ENCODE measurements around the gene SYNM.
"Not testable (repeated sequence)": the region's sequence is repeated elsewhere in the genome, so short reads cannot be mapped to it uniquely, and the experiment has no call there.

The SYNM gene, protein sequence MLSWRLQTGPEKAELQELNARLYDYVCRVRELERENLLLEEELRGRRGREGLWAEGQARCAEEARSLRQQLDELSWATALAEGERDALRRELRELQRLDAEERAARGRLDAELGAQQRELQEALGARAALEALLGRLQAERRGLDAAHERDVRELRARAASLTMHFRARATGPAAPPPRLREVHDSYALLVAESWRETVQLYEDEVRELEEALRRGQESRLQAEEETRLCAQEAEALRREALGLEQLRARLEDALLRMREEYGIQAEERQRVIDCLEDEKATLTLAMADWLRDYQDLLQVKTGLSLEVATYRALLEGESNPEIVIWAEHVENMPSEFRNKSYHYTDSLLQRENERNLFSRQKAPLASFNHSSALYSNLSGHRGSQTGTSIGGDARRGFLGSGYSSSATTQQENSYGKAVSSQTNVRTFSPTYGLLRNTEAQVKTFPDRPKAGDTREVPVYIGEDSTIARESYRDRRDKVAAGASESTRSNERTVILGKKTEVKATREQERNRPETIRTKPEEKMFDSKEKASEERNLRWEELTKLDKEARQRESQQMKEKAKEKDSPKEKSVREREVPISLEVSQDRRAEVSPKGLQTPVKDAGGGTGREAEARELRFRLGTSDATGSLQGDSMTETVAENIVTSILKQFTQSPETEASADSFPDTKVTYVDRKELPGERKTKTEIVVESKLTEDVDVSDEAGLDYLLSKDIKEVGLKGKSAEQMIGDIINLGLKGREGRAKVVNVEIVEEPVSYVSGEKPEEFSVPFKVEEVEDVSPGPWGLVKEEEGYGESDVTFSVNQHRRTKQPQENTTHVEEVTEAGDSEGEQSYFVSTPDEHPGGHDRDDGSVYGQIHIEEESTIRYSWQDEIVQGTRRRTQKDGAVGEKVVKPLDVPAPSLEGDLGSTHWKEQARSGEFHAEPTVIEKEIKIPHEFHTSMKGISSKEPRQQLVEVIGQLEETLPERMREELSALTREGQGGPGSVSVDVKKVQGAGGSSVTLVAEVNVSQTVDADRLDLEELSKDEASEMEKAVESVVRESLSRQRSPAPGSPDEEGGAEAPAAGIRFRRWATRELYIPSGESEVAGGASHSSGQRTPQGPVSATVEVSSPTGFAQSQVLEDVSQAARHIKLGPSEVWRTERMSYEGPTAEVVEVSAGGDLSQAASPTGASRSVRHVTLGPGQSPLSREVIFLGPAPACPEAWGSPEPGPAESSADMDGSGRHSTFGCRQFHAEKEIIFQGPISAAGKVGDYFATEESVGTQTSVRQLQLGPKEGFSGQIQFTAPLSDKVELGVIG (N-terminal part only)

GRCh38 chr15:99104788-99105513 lies at the start of gene SYNM:
Gene SYNM, plus strand, starts transcription at chr15:99105080. Its CDS starts 120 bp downstream, at chr15:99105200.
- no peaks in the 10 kb centered on the region for H3K36me3 Mint-ChIP-seq (ENCODE audit: low read depth)
- intact Hi-C loops (cut with micrococcal nuclease): loop anchor here (10.0 kb wide), 1 partner anchor 650 kb away; no protein-coding TSS in a partner anchor
- no peaks in the 10 kb centered on the region for H3K9me3 Mint-ChIP-seq
- peak within 1 kb of the TSS; percentile 75 for H3K4me3 Mint-ChIP-seq
- H3K4me1 Mint-ChIP-seq (ENCODE audit: low read depth): peaks cover 10% of the 10 kb centered on the region
- H3K27ac Mint-ChIP-seq: no peak within 1 kb of the TSS
- peaks cover 69% of the 10 kb centered on the region for H3K27me3 Mint-ChIP-seq

DNA sequence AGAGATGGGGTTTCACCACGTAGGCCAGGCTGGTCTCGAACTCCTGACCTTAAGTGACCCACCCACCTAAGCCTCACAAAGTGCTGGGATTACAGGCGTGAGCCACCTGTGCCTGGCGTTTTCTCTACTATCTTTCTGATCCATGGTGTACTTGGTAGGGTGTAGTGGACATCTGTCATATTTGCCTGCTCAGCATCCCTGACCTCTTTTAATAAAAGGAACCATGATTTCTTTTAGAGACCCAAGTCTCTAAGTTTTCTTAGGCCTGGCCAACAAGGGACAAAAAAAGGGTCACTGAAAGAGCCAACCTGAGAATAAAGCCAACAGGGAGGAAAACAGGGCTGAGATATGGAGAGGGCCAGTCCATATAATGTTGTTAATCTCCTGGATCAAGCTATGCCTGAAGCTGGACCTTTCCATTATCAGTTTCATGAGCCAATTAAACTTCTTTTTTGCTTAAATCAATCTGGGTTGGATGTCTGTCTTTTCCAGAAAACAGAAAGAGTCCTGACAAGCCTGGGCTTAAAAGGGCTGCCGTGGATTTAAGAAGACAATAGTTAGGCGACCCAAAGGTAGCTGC lies 49.2 kb upstream of the SYNM start:
- peaks cover 45% of the 10 kb centered on the region for H3K27me3 Mint-ChIP-seq
- no peak overlapping the region for H3K4me3 Mint-ChIP-seq
- no peaks in the 10 kb centered on the region for H3K36me3 Mint-ChIP-seq (ENCODE audit: low read depth)
- no peak overlapping the region for H3K27ac Mint-ChIP-seq
- intact Hi-C loops (cut with micrococcal nuclease): loop anchor here (5.0 to 10.0 kb wide), 3 partner anchors 281 to 613 kb away; partner anchors contain the start of gene IGF1R
- peaks cover 10% of the 10 kb centered on the region for H3K4me1 Mint-ChIP-seq (ENCODE audit: low read depth)
- no peaks in the 10 kb centered on the region for H3K9me3 Mint-ChIP-seq

DNA sequence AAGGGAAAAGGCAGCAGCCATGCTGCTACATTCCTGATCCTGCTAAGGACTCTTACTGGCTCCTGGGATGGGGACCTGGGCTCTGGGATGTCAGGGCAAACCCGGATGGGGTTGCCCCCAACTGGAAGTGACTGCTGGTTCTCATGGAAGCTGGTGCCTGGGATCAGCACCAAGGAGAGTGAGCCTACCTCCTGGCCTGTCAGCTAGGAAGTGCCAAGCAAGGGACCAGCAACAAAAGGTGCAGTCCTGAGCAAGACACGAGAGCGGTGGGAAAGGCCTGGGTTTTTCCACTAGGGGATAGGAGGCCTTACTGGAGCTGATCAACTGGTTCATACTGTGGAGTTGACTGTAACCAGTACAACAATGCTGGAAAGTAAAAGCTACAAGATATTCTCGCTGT lies 47.9 kb upstream of the SYNM start:
- Mint-ChIP-seq H3K4me1 (ENCODE audit: low read depth) (peaks cover 10% of the 10 kb centered on the region), H3K36me3 (ENCODE audit: low read depth) (no peaks in the 10 kb centered on the region), H3K4me3 (no peak overlapping the region), H3K27me3 (peaks cover 51% of the 10 kb centered on the region), H3K9me3 (no peaks in the 10 kb centered on the region), H3K27ac (no peak overlapping the region)
- intact Hi-C loops (cut with micrococcal nuclease): loop anchor here (5.0 to 10.0 kb wide), 3 partner anchors 282 to 615 kb away; partner anchors contain the start of gene IGF1R

- H3K27me3 Mint-ChIP-seq: peaks cover 57% of the 10 kb centered on the region
- H3K9me3 Mint-ChIP-seq: no peaks in the 10 kb centered on the region
- peaks cover 10% of the 10 kb centered on the region for H3K4me1 Mint-ChIP-seq (ENCODE audit: low read depth)
- H3K27ac Mint-ChIP-seq: no peak overlapping the region
- no peaks in the 10 kb centered on the region for H3K36me3 Mint-ChIP-seq (ENCODE audit: low read depth)
- peak overlapping the region; percentile 64 for H3K4me3 Mint-ChIP-seq
- intact Hi-C loops (cut with micrococcal nuclease): loop anchor here (2.0 to 10.0 kb wide), 4 partner anchors 283 to 616 kb away; partner anchors contain the start of gene IGF1R
These were observed 47.0 kb upstream of the SYNM start for GRCh38 chr15:99057697-99058420.

GRCh38 chr15:99058421-99058870 lies 46.4 kb upstream of the SYNM start:
- peak overlapping the region; percentile 64 for H3K4me3 Mint-ChIP-seq
- peaks cover 59% of the 10 kb centered on the region for H3K27me3 Mint-ChIP-seq
- H3K9me3 Mint-ChIP-seq: no peaks in the 10 kb centered on the region
- intact Hi-C loops (cut with micrococcal nuclease): loop anchor here (2.0 to 10.0 kb wide), 4 partner anchors 284 to 616 kb away; partner anchors contain the start of gene IGF1R
- peaks cover 10% of the 10 kb centered on the region for H3K4me1 Mint-ChIP-seq (ENCODE audit: low read depth)
- H3K27ac Mint-ChIP-seq: no peak overlapping the region
- no peaks in the 10 kb centered on the region for H3K36me3 Mint-ChIP-seq (ENCODE audit: low read depth)

DNA sequence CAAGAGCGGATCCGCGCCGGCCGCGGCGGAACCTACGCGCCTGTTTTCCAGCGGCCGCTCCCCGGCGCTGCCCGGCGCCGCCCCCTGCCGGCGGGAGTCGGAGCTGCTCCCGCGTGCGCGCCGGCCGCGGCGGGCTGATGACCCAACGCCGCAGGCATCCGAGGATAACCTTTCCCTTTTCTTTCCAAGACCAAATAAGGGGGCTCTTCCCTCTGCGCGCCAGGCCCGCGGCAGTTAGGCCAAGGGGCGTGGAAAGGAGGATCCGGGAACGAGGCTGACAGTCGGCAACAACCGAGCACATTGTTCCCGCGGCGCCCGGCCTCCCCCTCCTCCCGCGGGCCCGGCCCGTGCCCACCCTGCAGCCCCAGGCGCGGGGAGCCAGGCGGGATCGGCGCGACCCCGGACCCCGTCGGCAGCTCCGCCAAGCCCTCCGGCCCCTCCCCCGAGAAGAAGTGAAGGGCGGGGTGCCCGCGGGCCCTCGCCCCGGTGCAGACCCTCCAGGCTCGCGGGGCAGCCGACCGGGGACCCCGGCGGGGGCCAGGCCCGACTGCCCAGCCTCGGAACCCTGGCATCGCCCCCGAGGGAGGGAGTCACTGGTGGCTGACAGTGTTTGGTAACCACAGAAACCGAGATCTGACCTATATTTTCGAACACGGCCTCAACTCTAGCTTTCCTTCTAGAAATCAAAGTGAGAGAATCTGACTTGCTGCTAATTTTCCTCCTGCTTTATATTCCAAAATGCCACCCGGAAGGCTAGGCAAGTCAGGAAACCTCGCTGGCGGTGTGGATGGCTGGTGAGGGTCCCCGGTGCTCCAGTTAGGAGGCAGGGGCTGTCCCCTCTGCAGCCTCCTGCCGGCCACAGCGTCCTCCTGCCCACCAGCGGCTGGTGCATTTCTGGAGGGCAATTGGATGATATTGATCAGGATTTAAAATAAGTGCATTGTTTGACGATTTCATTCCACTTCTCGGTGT lies 45.6 kb upstream of the SYNM start:
- peaks cover 10% of the 10 kb centered on the region for H3K4me1 Mint-ChIP-seq (ENCODE audit: low read depth)
- intact Hi-C loops (cut with micrococcal nuclease): loop anchor here (2.0 to 10.0 kb wide), 4 partner anchors 284 to 617 kb away; partner anchors contain the start of gene IGF1R
- H3K27ac Mint-ChIP-seq: no peak overlapping the region
- peak overlapping the region; percentile 51 for H3K4me3 Mint-ChIP-seq
- H3K36me3 Mint-ChIP-seq (ENCODE audit: low read depth): no peaks in the 10 kb centered on the region
- peaks cover 60% of the 10 kb centered on the region for H3K27me3 Mint-ChIP-seq
- no peaks in the 10 kb centered on the region for H3K9me3 Mint-ChIP-seq

DNA sequence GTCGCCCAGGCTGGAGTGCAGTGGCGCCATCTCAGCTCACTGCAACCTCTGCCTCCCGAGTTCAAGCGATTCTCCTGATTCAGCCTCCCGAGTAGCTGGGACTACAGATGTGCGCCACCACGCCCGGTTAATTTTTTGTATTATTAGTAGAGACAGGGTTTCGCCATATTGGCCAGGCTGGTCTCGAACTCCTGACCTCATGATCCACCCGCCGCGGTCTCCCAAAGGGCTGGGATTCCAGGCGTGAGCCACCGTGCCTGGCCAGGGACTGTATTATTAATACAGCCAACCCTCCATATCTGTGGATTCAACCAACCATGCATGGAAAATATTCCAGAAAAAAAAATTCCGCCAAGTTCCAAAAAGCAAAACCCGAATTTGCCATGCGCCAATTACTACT lies 44.7 kb upstream of the SYNM start:
- peaks cover 10% of the 10 kb centered on the region for H3K4me1 Mint-ChIP-seq (ENCODE audit: low read depth)
- H3K27ac Mint-ChIP-seq; H3K4me3 Mint-ChIP-seq; H3K36me3 Mint-ChIP-seq (ENCODE audit: low read depth); H3K9me3 Mint-ChIP-seq; intact Hi-C loops (cut with micrococcal nuclease): not testable (repeated sequence)
- peaks cover 58% of the 10 kb centered on the region for H3K27me3 Mint-ChIP-seq

- intact Hi-C loops (cut with micrococcal nuclease): no loop called here
- no peaks in the 10 kb centered on the region for H3K36me3 Mint-ChIP-seq (ENCODE audit: low read depth)
- H3K9me3 Mint-ChIP-seq: no peaks in the 10 kb centered on the region
- H3K27ac Mint-ChIP-seq: no peak overlapping the region
- no peak overlapping the region for H3K4me3 Mint-ChIP-seq
- H3K4me1 Mint-ChIP-seq (ENCODE audit: low read depth): peaks cover 10% of the 10 kb centered on the region
- peaks cover 54% of the 10 kb centered on the region for H3K27me3 Mint-ChIP-seq
These were observed 42.7 kb upstream of the SYNM start for GRCh38 chr15:99062226-99062625.

GRCh38 chr15:99068186-99068585 lies 36.7 kb upstream of the SYNM start:
- Mint-ChIP-seq H3K9me3 (no peaks in the 10 kb centered on the region), H3K36me3 (ENCODE audit: low read depth) (no peaks in the 10 kb centered on the region), H3K27ac (no peak overlapping the region), H3K4me3 (no peak overlapping the region), H3K4me1 (ENCODE audit: low read depth) (no peaks in the 10 kb centered on the region), H3K27me3 (peaks cover 8% of the 10 kb centered on the region)
- intact Hi-C loops (cut with micrococcal nuclease): no loop called here

GRCh38 chr15:99070208-99070607 lies 34.7 kb upstream of the SYNM start:
- H3K4me3 Mint-ChIP-seq: no peak overlapping the region
- no peaks in the 10 kb centered on the region for H3K9me3 Mint-ChIP-seq
- no peak overlapping the region for H3K27ac Mint-ChIP-seq
- intact Hi-C loops (cut with micrococcal nuclease): no loop called here
- H3K4me1 Mint-ChIP-seq (ENCODE audit: low read depth): no peaks in the 10 kb centered on the region
- no peaks in the 10 kb centered on the region for H3K36me3 Mint-ChIP-seq (ENCODE audit: low read depth)
- peaks cover 8% of the 10 kb centered on the region for H3K27me3 Mint-ChIP-seq

DNA sequence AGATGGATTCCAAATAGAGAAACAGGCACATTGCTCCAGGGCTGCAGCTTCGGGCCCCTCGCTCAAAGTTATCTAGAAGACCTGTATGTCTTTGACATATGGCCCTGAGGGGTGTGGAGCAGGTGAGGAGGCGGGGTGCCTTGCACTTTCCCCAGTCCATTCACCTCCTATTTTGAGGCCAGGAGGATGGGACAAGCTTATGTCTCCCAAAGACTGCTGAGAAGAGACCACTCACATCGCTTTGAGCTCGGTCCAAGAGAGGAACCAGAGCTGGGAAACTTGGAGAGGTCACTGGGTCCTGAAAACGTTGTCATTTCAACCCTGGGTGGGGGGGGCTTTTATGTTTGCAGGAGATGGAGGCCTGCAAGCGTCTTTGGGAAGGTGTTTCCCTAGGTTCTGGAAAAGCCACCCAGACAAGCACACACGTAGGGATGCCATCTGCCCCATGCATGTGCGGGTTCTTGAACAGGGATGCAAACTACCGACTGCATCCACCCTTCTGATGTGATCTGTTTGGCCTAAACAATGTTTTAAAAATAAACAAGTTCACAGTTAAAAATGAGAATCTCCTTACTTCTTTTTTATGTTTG lies 33.7 kb upstream of the SYNM start:
- H3K4me3 Mint-ChIP-seq: no peak overlapping the region
- no peaks in the 10 kb centered on the region for H3K9me3 Mint-ChIP-seq
- peaks cover 8% of the 10 kb centered on the region for H3K27me3 Mint-ChIP-seq
- no peaks in the 10 kb centered on the region for H3K4me1 Mint-ChIP-seq (ENCODE audit: low read depth)
- no peaks in the 10 kb centered on the region for H3K36me3 Mint-ChIP-seq (ENCODE audit: low read depth)
- H3K27ac Mint-ChIP-seq: no peak overlapping the region
- intact Hi-C loops (cut with micrococcal nuclease): no loop called here
